GM12864 (cell line): ENCODE data around the gene BLCAP.

Experiments used
- DNase-seq: peaks from one replicate; pipeline ENCODE4 v3.0.0-alpha.2; 2011; ENCODE audit warnings: low read depth
- H3K4me3 ChIP-seq: 2 replicates; pipeline ENCODE4 v1.5.1; 2011; ENCODE audit warnings: mild to moderate bottlenecking, low read depth, low read length, control low read depth
- TF ChIP-seq, protein P1 (sequence below): IDR thresholded peaks from 2 replicates; pipeline ENCODE4 v1.5.1; 2011; ENCODE audit warnings: low read depth, mild to moderate bottlenecking, moderate library complexity, low read length, control low read depth, inconsistent platforms; ENCODE audit errors: missing control alignments

The BLCAP gene

DNA sequence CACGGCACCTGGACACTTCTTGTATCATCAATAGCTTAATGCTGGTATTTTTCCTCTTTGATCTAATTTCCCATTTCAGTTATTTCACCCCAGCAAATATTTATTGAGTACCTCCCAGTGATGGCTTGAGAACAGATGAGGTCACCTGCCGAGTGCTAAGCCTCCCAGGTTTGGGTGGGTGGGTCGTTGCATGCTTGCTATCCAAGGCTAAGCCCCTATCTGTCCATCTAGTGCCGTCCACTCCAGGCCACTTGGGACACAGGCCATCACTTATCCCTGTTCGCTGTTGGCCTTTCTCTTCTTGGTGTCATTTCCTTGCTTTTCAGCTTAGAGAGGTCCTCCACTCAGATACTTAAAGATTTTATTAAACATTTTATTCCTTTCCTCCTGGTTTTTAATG is 17.4 kb downstream of the BLCAP start:
- no peak for DNase-seq
- no peak overlapping the region for H3K4me3 ChIP-seq
- TF ChIP-seq, protein P1, sequence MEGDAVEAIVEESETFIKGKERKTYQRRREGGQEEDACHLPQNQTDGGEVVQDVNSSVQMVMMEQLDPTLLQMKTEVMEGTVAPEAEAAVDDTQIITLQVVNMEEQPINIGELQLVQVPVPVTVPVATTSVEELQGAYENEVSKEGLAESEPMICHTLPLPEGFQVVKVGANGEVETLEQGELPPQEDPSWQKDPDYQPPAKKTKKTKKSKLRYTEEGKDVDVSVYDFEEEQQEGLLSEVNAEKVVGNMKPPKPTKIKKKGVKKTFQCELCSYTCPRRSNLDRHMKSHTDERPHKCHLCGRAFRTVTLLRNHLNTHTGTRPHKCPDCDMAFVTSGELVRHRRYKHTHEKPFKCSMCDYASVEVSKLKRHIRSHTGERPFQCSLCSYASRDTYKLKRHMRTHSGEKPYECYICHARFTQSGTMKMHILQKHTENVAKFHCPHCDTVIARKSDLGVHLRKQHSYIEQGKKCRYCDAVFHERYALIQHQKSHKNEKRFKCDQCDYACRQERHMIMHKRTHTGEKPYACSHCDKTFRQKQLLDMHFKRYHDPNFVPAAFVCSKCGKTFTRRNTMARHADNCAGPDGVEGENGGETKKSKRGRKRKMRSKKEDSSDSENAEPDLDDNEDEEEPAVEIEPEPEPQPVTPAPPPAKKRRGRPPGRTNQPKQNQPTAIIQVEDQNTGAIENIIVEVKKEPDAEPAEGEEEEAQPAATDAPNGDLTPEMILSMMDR = no peak

DNA sequence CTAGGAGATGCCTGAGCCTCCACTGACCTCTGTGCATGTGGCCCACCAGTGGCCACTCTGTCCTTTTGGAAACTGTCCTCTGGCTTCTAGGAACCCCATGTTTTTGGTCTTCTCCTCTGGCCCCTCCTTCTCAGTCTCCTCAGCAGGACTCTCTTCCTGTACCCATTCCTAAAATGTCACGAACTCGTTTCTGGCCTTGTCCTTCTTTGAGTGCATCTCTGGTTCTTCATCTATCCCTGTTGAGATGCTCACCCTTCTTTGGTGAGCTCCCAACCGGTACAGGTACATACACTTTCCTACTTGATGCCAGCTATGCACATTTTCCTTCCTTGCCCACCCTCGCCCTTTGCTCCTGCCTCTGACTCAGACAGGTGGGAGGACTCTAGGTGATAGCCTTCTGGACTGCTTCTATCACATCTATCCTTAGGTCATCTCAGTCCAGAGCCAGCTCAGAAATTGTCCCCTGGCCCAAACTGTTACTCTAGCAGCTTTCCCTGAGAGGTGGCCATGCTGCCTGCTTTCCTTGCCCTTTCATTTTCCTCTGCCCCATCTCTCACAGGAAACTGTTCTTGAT is 21.4 kb downstream of the BLCAP start:
- H3K4me3 ChIP-seq = no peak overlapping the region
- TF ChIP-seq, protein P1 = no peak
- no peak for DNase-seq

DNA sequence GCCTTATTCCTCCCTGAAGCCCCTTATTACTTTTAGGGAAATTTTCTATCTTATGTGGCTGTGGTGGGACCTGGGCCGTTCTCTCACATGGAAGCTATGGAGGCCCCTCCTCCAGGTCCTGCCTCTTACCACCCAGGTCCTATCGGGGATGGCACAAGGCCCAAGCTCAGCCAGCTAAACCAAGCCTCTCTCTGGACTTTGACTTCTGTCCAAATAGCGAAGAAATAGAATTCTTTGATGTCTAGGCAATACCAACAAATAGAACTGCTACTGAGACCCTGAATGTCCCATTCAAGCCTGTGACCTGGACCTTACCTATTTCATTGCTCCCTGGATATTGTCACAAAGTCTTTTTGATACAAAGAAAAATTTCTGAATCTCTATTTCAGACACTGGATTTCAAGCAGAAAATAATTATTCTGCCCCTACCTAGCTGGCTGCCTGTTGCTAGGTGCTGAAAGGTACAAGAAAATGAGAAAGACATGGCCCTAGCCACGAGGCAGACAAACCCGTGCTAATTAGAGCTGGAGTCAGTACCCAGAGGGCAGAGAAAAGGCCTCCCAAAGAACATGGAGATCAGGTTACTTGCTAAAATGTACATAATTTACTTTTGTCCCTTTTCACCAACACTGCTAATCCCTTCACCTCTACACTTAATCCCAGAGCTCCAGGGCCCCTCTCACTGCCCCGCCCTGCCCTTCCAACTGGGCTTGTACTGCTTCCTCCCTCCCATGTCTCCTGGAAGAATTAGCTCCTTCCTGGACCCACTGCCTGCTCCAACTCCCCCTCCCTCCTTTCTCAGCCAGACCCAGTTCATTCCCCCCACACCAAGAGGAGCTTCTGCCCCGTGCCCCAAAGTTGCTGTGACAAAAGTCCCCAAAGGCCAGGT is 22.2 kb downstream of the BLCAP start:
- no peak overlapping the region for H3K4me3 ChIP-seq
- no peak for DNase-seq
- TF ChIP-seq, protein P1 = no peak

DNA sequence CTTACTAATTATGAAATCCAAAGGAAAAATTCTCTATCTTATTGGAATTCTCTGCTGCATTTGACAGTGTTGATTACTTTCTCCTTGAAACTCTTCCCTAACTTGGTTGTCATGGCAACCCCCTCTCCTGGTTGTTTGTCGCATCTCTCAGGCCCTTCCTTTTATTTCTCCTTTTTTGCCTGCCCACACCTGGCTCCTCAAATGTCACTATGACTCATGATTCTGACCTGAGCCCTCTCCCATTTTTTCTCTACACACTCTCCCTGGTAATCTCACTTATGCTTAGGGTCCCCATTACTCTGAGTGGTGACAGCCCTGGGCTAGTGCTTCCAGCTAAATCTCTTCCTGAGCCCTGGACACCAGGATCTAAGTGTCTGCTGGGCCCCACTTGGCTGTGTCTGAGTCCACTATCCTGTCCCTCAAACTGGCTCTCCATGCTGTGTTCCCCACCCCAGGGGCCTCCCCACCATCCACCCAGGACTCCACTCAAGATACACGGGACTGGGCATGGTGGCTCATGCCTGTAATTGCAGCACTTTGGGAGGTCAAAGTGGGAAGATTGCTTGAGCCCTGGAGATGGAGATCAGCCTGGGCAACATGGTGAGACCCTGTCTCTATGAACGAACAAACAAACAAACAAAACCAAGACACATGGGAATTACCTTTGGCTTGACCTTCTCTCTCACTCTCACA is 23.1 kb downstream of the BLCAP start:
- DNase-seq = no peak
- no peak overlapping the region for H3K4me3 ChIP-seq
- TF ChIP-seq, protein P1 = no peak

DNA sequence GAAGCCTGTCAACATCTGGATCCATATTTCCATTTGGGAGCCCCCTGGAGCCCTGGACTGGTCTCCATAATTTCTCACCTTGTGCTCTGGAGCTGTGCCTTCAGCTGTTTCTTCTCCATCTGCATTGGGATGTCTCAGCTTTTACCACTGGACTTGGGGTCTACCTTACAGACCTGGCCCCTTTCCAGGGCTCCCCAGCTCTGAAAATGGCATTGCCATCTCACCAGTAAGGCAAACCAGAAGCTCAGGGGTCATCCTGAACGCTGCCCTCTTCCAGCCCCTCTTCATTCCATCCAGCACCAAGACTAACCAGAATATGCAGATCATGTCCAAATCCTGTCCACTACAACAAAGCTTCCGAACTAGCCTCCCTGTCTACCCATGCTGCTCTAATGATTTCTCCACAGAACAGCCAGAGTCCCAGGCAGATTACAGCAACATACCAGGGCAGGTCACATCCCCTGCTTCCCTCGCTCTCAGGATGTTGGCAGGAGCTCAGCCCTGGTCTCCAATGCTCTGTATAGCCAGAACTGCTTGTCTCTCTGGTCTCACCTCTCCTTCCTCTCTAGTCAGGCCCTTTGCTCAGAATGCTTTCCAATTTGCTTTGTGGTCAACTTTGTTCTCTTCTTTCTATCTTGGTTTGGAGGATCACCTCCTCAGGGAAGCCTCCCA is 24.3 kb downstream of the BLCAP start:
- DNase-seq = no peak
- TF ChIP-seq, protein P1 = no peak
- no peak overlapping the region for H3K4me3 ChIP-seq

DNA sequence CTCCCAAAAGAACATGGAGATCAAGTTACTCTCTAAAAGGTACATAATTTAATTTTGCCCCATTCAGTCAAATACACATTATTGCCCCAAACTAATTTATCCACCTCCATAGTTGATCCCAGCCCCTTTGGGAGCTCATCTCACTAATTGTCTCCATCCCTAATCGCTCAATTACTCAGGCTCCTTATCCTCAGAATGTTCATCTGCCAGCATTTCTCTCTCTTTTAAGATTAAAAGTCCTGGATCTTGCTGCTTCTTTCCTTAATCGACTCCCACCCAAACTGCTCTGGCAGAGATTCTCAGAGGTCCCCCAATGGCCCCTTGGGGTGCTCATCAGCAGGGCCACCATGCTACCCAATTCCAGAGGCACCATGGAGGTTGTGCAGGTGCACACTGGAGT is 25.0 kb downstream of the BLCAP start:
- H3K4me3 ChIP-seq = no peak overlapping the region
- TF ChIP-seq, protein P1 = no peak
- DNase-seq = no peak
